PC-3 (cell line): ENCODE measurements around the gene BCL3. TPM values are rescaled to one million over a fixed set of nuclear protein-coding genes. Genes with fewer than 3 reads are reported as not detected.

Experiments
- ATAC-seq: fragments of 200-7000 bp; cut with Tn5 transposase; 2 replicates; pipeline ENCODE4 v1.9.1; 2020; ENCODE audit warnings: mild to moderate bottlenecking, moderate library complexity
- BruUV-seq: library from RNA; stranded (reverse); fragments of 400-500 nt; replicated peaks from 2 replicates; lab custom pipeline; 2021; lab: Mats Ljungman, UMichigan
- CTCF ChIA-PET: fragments of 300-600 bp; sonication (Branson Sonifier 250); formaldehyde crosslinking; loops from one replicate; lab custom pipeline; 2022; ENCODE audit warnings: antibody characterized with exemption; lab: Charles Lee
- POLR2A ChIA-PET: fragments of 300-600 bp; sonication (Branson Sonifier 250); formaldehyde crosslinking; loops from one replicate; lab custom pipeline; 2022; ENCODE audit warnings: antibody characterized with exemption; ENCODE audit not compliant: unreplicated experiment; lab: Charles Lee
- DNase-seq: peaks from one replicate; pipeline ENCODE4 v3.0.0-alpha.2; 2015
- H2AFZ ChIP-seq: fragments of 300-600 bp; sonication (generic); 2 replicates; pipeline ENCODE4 v1.6.0; 2016; ENCODE audit warnings: antibody characterized with exemption, low read length
- H3F3A ChIP-seq: fragments of 300-600 bp; sonication (generic); one replicate; pipeline ENCODE4 v1.6.0; 2017; ENCODE audit warnings: antibody characterized with exemption, low read length, control low read depth, mild to moderate bottlenecking; ENCODE audit not compliant: unreplicated experiment
- H3K27ac ChIP-seq: fragments of 300-600 bp; sonication (generic); 2 replicates; pipeline ENCODE4 v1.5.1; 2016; ENCODE audit warnings: mild to moderate bottlenecking, low read length
- H3K27me3 ChIP-seq: fragments of 300-600 bp; sonication (generic); 2 replicates; pipeline ENCODE4 v1.6.1; 2016; ENCODE audit warnings: low read length, mixed read lengths
- H3K36me3 ChIP-seq: fragments of 300-600 bp; sonication (generic); 2 replicates; pipeline ENCODE4 v1.6.1; 2016; ENCODE audit warnings: low read depth, mixed run types, low read length, mixed read lengths
- H3K4me1 ChIP-seq: fragments of 300-600 bp; sonication (generic); 2 replicates; pipeline ENCODE4 v1.5.1; 2016; ENCODE audit warnings: low read length; ENCODE audit not compliant: insufficient read depth
- H3K4me2 ChIP-seq: fragments of 300-600 bp; sonication (generic); 2 replicates; pipeline ENCODE4 v1.6.0; 2016; ENCODE audit warnings: low read length
- H3K4me3 ChIP-seq: fragments of 300-600 bp; sonication (generic); 2 replicates; pipeline ENCODE4 v1.5.1; 2016; ENCODE audit warnings: mild to moderate bottlenecking, low read length, mixed read lengths
- H3K79me2 ChIP-seq: fragments of 300-600 bp; sonication (generic); 2 replicates; pipeline ENCODE4 v1.6.1; 2017; ENCODE audit warnings: low read length, mixed read lengths
- H3K9ac ChIP-seq: fragments of 300-600 bp; sonication (generic); 2 replicates; pipeline ENCODE4 v1.6.0; 2016; ENCODE audit warnings: mild to moderate bottlenecking, low read length
- H3K9me2 ChIP-seq: fragments of 300-600 bp; sonication (generic); replicated peaks from 2 replicates; pipeline ENCODE4 v1.6.1; 2016; ENCODE audit warnings: mixed run types, low read length, mixed read lengths
- H3K9me3 ChIP-seq: fragments of 300-600 bp; sonication (generic); 2 replicates; pipeline ENCODE4 v1.6.1; 2016; ENCODE audit warnings: low read length, mixed read lengths
- H4K20me1 ChIP-seq: fragments of 300-600 bp; sonication (generic); 2 replicates; pipeline ENCODE4 v1.6.1; 2016; ENCODE audit warnings: low read length, mixed read lengths
- CTCF ChIP-seq: fragments of 300-600 bp; sonication (generic); conservative IDR thresholded peaks from 2 replicates; pipeline ENCODE4 v1.5.1; 2017; ENCODE audit warnings: antibody characterized with exemption, low read depth, mild to moderate bottlenecking, low read length
- EZH2 ChIP-seq: fragments of 300-600 bp; sonication (generic); IDR thresholded peaks from one replicate; pipeline ENCODE4 v1.6.1; 2017; ENCODE audit warnings: antibody characterized with exemption, mild to moderate bottlenecking, low read length; ENCODE audit not compliant: unreplicated experiment
- EZH2phosphoT487 ChIP-seq: fragments of 300-600 bp; sonication (generic); IDR thresholded peaks from 2 replicates; pipeline ENCODE4 v1.6.1; 2018; ENCODE audit warnings: mild to moderate bottlenecking, antibody characterized with exemption, low read length, borderline replicate concordance
- intact Hi-C: fragments of 100-400 bp; cut with micrococcal nuclease; formaldehyde crosslinking; loops from 2 replicates; pipeline ENCODE4 v1.9.0; 2023
- total RNA-seq: library from RNA; depleted of rRNA; stranded (reverse); fragments of >200 nt; gene quantifications from 2 replicates; pipeline ENCODE4 v1.2.3, GENCODE V29; 2014

Gene BCL3
- total RNA-seq, 1 experiment from 2014 or later = 25.5 TPM

GRCh38 chr19:44788971-44789370, 40.5 kb downstream of the BCL3 start:
- no peak overlapping the region for H3K9ac ChIP-seq
- H3K4me2 ChIP-seq = no peak overlapping the region
- ChIA-PET CTCF (no interaction called here), POLR2A (no interaction called here)
- no peak overlapping the region for H2AFZ ChIP-seq
- BruUV-seq = no TSS peak
- intact Hi-C loops = no loop called here
- H3K9me3 ChIP-seq = no peaks in the 10 kb centered on the region
- no peak for DNase-seq
- no peaks in the 10 kb centered on the region; the same call in 1 of the 2 replicates for H3K36me3 ChIP-seq
- no peaks in the 10 kb centered on the region for H3K4me1 ChIP-seq
- no peaks in the 10 kb centered on the region for H4K20me1 ChIP-seq
- no peaks in the 10 kb centered on the region for H3K79me2 ChIP-seq
- ATAC-seq = no peak
- H3K9me2 ChIP-seq = no peaks in the 10 kb centered on the region
- H3K27ac ChIP-seq = no peak overlapping the region
- TF ChIP-seq EZH2phosphoT487 (no peak), EZH2 (no peak), CTCF (no peak)
- H3F3A ChIP-seq = no peaks in the 10 kb centered on the region
- no peak overlapping the region for H3K4me3 ChIP-seq
- H3K27me3 ChIP-seq = no peaks in the 10 kb centered on the region

GRCh38 chr19:44789943-44790483, 41.5 kb downstream of the BCL3 start:
- Histone ChIP-seq H3K9me3 (no peaks in the 10 kb centered on the region), H3K9ac (no peak overlapping the region), H3F3A (no peaks in the 10 kb centered on the region), H2AFZ (no peak overlapping the region), H3K79me2 (no peaks in the 10 kb centered on the region), H3K4me2 (no peak overlapping the region), H3K27me3 (no peaks in the 10 kb centered on the region), H3K9me2 (no peaks in the 10 kb centered on the region), H3K27ac (no peak overlapping the region), H3K36me3 (no peaks in the 10 kb centered on the region; the same call in 1 of the 2 replicates), H4K20me1 (no peaks in the 10 kb centered on the region), H3K4me3 (no peak overlapping the region), H3K4me1 (no peaks in the 10 kb centered on the region)
- TF ChIP-seq EZH2 (no peak), CTCF (no peak), EZH2phosphoT487 (no peak)
- intact Hi-C loops = no loop called here
- BruUV-seq = no TSS peak
- ATAC-seq = no peak
- ChIA-PET POLR2A (no interaction called here), CTCF (no interaction called here)
- no peak for DNase-seq

DNA sequence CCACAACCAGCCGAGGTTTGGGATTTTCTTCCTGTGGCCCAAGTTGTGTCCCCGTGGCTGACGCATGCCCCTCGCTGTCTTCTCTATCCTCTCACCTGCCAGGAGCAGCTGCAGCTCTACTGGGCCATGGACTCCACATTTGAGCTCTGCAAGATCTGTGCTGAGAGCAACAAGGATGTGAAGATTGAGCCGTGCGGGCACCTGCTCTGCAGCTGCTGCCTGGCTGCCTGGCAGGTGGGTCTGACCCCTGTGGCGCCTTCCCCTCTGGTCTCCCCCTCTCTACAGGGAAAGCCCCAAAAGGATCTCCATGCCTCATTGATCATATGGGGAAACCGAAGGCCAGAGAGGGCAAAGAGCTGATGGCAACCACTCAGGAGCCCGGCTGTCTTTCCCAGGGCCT, 43.8 kb downstream of the BCL3 start:
- H3K27me3 ChIP-seq = no peaks in the 10 kb centered on the region
- H3K4me2 ChIP-seq = no peak overlapping the region
- H2AFZ ChIP-seq = no peak overlapping the region
- no peak for TF ChIP-seq EZH2
- H3K27ac ChIP-seq = no peak overlapping the region
- no TSS peak for BruUV-seq
- H3K4me3 ChIP-seq = no peak overlapping the region
- ATAC-seq (no peak), DNase-seq (no peak)
- no peaks in the 10 kb centered on the region for H3K9me3 ChIP-seq
- intact Hi-C loops = no loop called here
- POLR2A ChIA-PET = interaction anchor here (0.6 kb wide), 1 partner anchor 115 kb away, joined by 4 read pairs; no protein-coding TSS in a partner anchor
- H3F3A ChIP-seq = no peaks in the 10 kb centered on the region
- no peak overlapping the region for H3K9ac ChIP-seq
- no peaks in the 10 kb centered on the region for H3K9me2 ChIP-seq
- H4K20me1 ChIP-seq = no peaks in the 10 kb centered on the region
- CTCF ChIA-PET = no interaction called here
- H3K36me3 ChIP-seq = no peaks in the 10 kb centered on the region
- H3K4me1 ChIP-seq = peaks cover 13% of the 10 kb centered on the region
- H3K79me2 ChIP-seq = no peaks in the 10 kb centered on the region
